SK-N-SH (cell line): Measurements from ENCODE around the gene FAM107B.

Source experiments
- CHD2 ChIP-seq: fragments of 150-350 bp; IDR thresholded peaks from 2 replicates; pipeline ENCODE4 v1.6.1; 2018; ENCODE audit warnings: low read length; ENCODE audit not compliant: partially characterized antibody
- EP300 ChIP-seq, 2 experiments: IDR thresholded peaks; 2 replicates each; pipeline versions ENCODE4 v1.4.0 to v1.6.1; 2012; ENCODE audit warnings: borderline replicate concordance in 1 of 2, low read depth in 1 of 2, low read length in 1 of 2
- FOXJ3 ChIP-seq: sonication (generic); formaldehyde crosslinking; IDR thresholded peaks from 2 replicates; pipeline ENCODE4 v1.5.1; 2020; ENCODE audit warnings: mild to moderate bottlenecking, missing genetic modification reagents
- FOXM1 ChIP-seq: IDR thresholded peaks from 2 replicates; pipeline ENCODE4 v1.4.0; 2012; ENCODE audit warnings: low read depth, mild to moderate bottlenecking
- PBX3 ChIP-seq: IDR thresholded peaks from 2 replicates; pipeline ENCODE4; 2012
- POLR2AphosphoS5 ChIP-seq: IDR thresholded peaks from 2 replicates; pipeline ENCODE4 v1.6.1; 2012; ENCODE audit warnings: low read depth, low read length
- RAD21 ChIP-seq: IDR thresholded peaks from 2 replicates; pipeline ENCODE4 v1.6.1; 2012; ENCODE audit warnings: mild to moderate bottlenecking, low read length
- SMC3 ChIP-seq: IDR thresholded peaks from 2 replicates; pipeline ENCODE4 v1.6.1; 2012; ENCODE audit warnings: low read depth, low read length, improper control_type of control experiment
- TAF1 ChIP-seq: IDR thresholded peaks from 2 replicates; pipeline ENCODE4 v1.6.1; 2012; ENCODE audit warnings: low read depth, mild to moderate bottlenecking, low read length, moderate library complexity, borderline replicate concordance
- USF1 ChIP-seq: IDR thresholded peaks from 2 replicates; pipeline ENCODE4 v1.4.0; 2012; ENCODE audit warnings: low read depth, borderline replicate concordance
- YY1 ChIP-seq: IDR thresholded peaks from 2 replicates; pipeline ENCODE4 v1.4.0; 2012; ENCODE audit warnings: low read depth, mild to moderate bottlenecking
- TF ChIP-seq, protein P1 (sequence below): fragments of 200-600 bp; sonication (generic); IDR thresholded peaks from 2 replicates; pipeline ENCODE4 v1.6.1; 2017; ENCODE audit warnings: antibody characterized with exemption, mild to moderate bottlenecking, moderate library complexity
- TF ChIP-seq, protein P2 (sequence below): IDR thresholded peaks from 2 replicates; pipeline ENCODE4 v1.4.0; 2012; ENCODE audit warnings: low read depth
- TF ChIP-seq, protein P3 (sequence below): fragments of 150-350 bp; IDR thresholded peaks from 2 replicates; pipeline ENCODE4 v1.6.1; 2017; ENCODE audit warnings: antibody characterized with exemption, low read length, low read depth, borderline replicate concordance

DNA sequence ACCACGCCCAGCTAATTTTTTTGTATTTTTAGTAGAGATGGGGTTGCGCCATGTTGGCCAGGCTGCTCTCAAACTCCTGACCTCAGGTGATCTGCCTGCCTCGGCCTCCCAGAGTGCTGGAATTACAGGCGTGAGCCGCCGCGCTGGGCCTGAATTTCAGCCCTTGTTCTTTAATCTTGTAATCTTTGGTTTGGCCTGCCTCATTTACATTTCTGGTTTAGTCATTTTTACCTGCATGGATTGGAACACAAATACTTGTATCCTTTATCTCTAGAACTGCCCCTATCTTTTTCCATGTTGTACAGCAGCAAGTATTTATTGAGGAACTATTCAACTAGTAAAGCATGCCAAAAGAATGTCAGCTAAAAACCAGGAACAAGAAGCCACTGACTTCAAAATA lies 248.4 kb downstream of the FAM107B start:
- TF ChIP-seq FOXM1 (no peak), RAD21 (no peak), POLR2AphosphoS5 (no peak), CHD2 (no peak), USF1 (no peak), FOXJ3 (CRISPR knock-in tag) (no peak), TAF1 (no peak), SMC3 (no peak), PBX3 (no peak), YY1 (no peak), EP300 (IDR thresholded peaks at IDR 0.05; ENCODE audit: borderline replicate concordance in 1 of 2, low read depth in 1 of 2, low read length in 1 of 2) (no peak)
- TF ChIP-seq, protein P1, sequence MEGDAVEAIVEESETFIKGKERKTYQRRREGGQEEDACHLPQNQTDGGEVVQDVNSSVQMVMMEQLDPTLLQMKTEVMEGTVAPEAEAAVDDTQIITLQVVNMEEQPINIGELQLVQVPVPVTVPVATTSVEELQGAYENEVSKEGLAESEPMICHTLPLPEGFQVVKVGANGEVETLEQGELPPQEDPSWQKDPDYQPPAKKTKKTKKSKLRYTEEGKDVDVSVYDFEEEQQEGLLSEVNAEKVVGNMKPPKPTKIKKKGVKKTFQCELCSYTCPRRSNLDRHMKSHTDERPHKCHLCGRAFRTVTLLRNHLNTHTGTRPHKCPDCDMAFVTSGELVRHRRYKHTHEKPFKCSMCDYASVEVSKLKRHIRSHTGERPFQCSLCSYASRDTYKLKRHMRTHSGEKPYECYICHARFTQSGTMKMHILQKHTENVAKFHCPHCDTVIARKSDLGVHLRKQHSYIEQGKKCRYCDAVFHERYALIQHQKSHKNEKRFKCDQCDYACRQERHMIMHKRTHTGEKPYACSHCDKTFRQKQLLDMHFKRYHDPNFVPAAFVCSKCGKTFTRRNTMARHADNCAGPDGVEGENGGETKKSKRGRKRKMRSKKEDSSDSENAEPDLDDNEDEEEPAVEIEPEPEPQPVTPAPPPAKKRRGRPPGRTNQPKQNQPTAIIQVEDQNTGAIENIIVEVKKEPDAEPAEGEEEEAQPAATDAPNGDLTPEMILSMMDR, result no peak
- TF ChIP-seq, protein P2, sequence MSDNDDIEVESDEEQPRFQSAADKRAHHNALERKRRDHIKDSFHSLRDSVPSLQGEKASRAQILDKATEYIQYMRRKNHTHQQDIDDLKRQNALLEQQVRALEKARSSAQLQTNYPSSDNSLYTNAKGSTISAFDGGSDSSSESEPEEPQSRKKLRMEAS, result no peak
- TF ChIP-seq, protein P3, sequence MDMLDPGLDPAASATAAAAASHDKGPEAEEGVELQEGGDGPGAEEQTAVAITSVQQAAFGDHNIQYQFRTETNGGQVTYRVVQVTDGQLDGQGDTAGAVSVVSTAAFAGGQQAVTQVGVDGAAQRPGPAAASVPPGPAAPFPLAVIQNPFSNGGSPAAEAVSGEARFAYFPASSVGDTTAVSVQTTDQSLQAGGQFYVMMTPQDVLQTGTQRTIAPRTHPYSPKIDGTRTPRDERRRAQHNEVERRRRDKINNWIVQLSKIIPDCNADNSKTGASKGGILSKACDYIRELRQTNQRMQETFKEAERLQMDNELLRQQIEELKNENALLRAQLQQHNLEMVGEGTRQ, result no peak
